CD14-positive monocyte (primary cell): Measurements from ENCODE around the gene S100B. TPM values are rescaled to one million over a fixed set of nuclear protein-coding genes. Genes with fewer than 3 reads are reported as not detected.

ENCODE experiments used
- DNase-seq, 3 donors: peaks; one replicate each; pipeline ENCODE4 v3.0.0-alpha.2; 2011 to 2022
- H2AFZ ChIP-seq: 2 replicates; pipeline ENCODE4 v1.6.0; 2012; ENCODE audit warnings: mild to moderate bottlenecking, low read depth, low read length, inconsistent platforms; ENCODE audit not compliant: insufficient read depth, poor library complexity, severe bottlenecking
- H3K27ac ChIP-seq, 2 donors: 1 replicate in 1 of 2; 2 replicates in 1 of 2; pipeline ENCODE4 v1.5.1; 2012 to 2013; ENCODE audit warnings: low read length in 2 of 2, control low read depth in 1 of 2, inconsistent platforms in 1 of 2, low read depth in 1 of 2, mild to moderate bottlenecking in 1 of 2
- H3K27me3 ChIP-seq, 2 donors: one replicate each; pipeline versions ENCODE4 v1.6.0 to v1.6.1; 2011 to 2013; ENCODE audit warnings: low read length in 2 of 2; ENCODE audit not compliant: control insufficient read depth in 2 of 2, insufficient read depth in 2 of 2
- H3K36me3 ChIP-seq, 2 donors: replicated peaks in 1 of 2; 1 replicate in 1 of 2; 2 replicates in 1 of 2; pipeline versions ENCODE4 v1.5.1 to v1.6.1; 2012 to 2013; ENCODE audit warnings: low read length in 2 of 2, control low read depth in 1 of 2, inconsistent platforms in 1 of 2, mild to moderate bottlenecking in 1 of 2; ENCODE audit not compliant: insufficient read depth in 2 of 2, control insufficient read depth in 1 of 2
- H3K4me1 ChIP-seq, 2 donors: 1 replicate in 1 of 2; 2 replicates in 1 of 2; pipeline versions ENCODE4 v1.5.1 to v1.6.1; 2012 to 2013; ENCODE audit warnings: low read length in 2 of 2, control low read depth in 1 of 2, inconsistent platforms in 1 of 2, mild to moderate bottlenecking in 1 of 2, moderate library complexity in 1 of 2; ENCODE audit not compliant: insufficient read depth in 2 of 2, control insufficient read depth in 1 of 2
- H3K4me2 ChIP-seq: replicated peaks from 2 replicates; pipeline ENCODE3; 2012; ENCODE audit warnings: low read length, moderate library complexity, mild to moderate bottlenecking; ENCODE audit not compliant: poor library complexity, severe bottlenecking; ENCODE audit errors: extremely low read depth
- H3K4me3 ChIP-seq, 3 experiments: fragments of 200-600 bp in 1 of 3; sonication (generic) in 1 of 3; replicated peaks in 1 of 3; 1 replicate in 2 of 3; 2 replicates in 1 of 3; pipeline ENCODE4 v1.5.1; 2011 to 2013; ENCODE audit warnings: low read length in 3 of 3, mild to moderate bottlenecking in 3 of 3, control low read depth in 2 of 3, low read depth in 2 of 3, inconsistent platforms in 1 of 3, moderate library complexity in 1 of 3
- H3K79me2 ChIP-seq: 2 replicates; pipeline ENCODE4 v1.6.0; 2012; ENCODE audit warnings: mild to moderate bottlenecking, control low read depth, inconsistent platforms, low read length, moderate library complexity; ENCODE audit not compliant: insufficient read depth
- H3K9ac ChIP-seq: 2 replicates; pipeline ENCODE4 v1.6.0; 2017; ENCODE audit warnings: low read length, mild to moderate bottlenecking; ENCODE audit not compliant: insufficient read depth, poor library complexity, severe bottlenecking
- H3K9me3 ChIP-seq, 2 donors: replicated peaks in 1 of 2; 1 replicate in 1 of 2; 2 replicates in 1 of 2; pipeline versions ENCODE4 v1.5.1 to v1.6.1; 2012 to 2013; ENCODE audit warnings: low read length in 2 of 2, control low read depth in 1 of 2; ENCODE audit not compliant: control insufficient read depth in 1 of 2, insufficient read depth in 1 of 2
- H4K20me1 ChIP-seq: 2 replicates; pipeline ENCODE4 v1.6.0; 2012; ENCODE audit warnings: mild to moderate bottlenecking, low read length, control low read depth, moderate library complexity; ENCODE audit not compliant: insufficient read depth
- H3K27ac Mint-ChIP-seq, 7 donors: one replicate each; pipeline ENCODE4 v1.8.0; 2020; ENCODE audit warnings: mild to moderate bottlenecking in 7 of 7, mixed read lengths in 7 of 7, moderate library complexity in 6 of 7, inconsistent platforms in 2 of 7
- H3K27me3 Mint-ChIP-seq, 3 donors: one replicate each; pipeline ENCODE4 v1.8.0; 2021 to 2022; ENCODE audit warnings: low read depth in 3 of 3, mild to moderate bottlenecking in 3 of 3, mixed read lengths in 3 of 3, moderate library complexity in 3 of 3, inconsistent platforms in 1 of 3
- H3K36me3 Mint-ChIP-seq, 2 donors: one replicate each; pipeline ENCODE4 v1.8.0; 2020; ENCODE audit warnings: mixed read lengths in 2 of 2, inconsistent platforms in 1 of 2, mild to moderate bottlenecking in 1 of 2
- H3K4me1 Mint-ChIP-seq: one replicate; pipeline ENCODE4 v1.8.0; 2020; ENCODE audit warnings: mild to moderate bottlenecking, mixed read lengths
- H3K4me3 Mint-ChIP-seq, 2 donors: one replicate each; pipeline ENCODE4 v1.8.0; 2020; ENCODE audit warnings: mild to moderate bottlenecking in 2 of 2, mixed read lengths in 2 of 2, moderate library complexity in 1 of 2
- H3K9me3 Mint-ChIP-seq, 7 donors: one replicate each; pipeline ENCODE4 v1.8.0; 2020 to 2022; ENCODE audit warnings: mixed read lengths in 7 of 7, mild to moderate bottlenecking in 6 of 7, moderate library complexity in 6 of 7, inconsistent platforms in 2 of 7
- WGBS: methylation state at CpG from one replicate; pipeline ENCODE4 v1.1.5; 2013; ENCODE audit warnings: missing lambda C conversion rate; ENCODE audit not compliant: insufficient coverage; 5-methylcytosine and 5-hydroxymethylcytosine counted together
- intact Hi-C, 2 donors: fragments of 100-400 bp; cut with micrococcal nuclease; formaldehyde crosslinking; loops; one replicate each; pipeline versions ENCODE4 v1.15.0 to v1.15.1; 2023
- polyA plus RNA-seq, 3 donors: library from polyadenylated mRNA; depleted of rRNA in 1 of 3; unstranded in 2 of 3; stranded (reverse) in 1 of 3; fragments of 300-500 nt in 2 of 3; fragments of >200 nt in 1 of 3; fragmentation: Illumina TruSeq in 2 of 3; gene quantifications; 1 replicate in 2 of 3; 2 replicates in 1 of 3; pipeline ENCODE4 v1.2.3, GENCODE V29; 2012 to 2021
- TF ChIP-seq, protein P1 (sequence below): fragments of 200-600 bp; IDR thresholded peaks from one replicate; pipeline ENCODE4 v1.8.0; 2022; ENCODE audit warnings: antibody characterized with exemption, mild to moderate bottlenecking

Gene S100B
- polyA plus RNA-seq, 3 donors, result 0.59 to 1.4 (median 0.67) TPM

DNA sequence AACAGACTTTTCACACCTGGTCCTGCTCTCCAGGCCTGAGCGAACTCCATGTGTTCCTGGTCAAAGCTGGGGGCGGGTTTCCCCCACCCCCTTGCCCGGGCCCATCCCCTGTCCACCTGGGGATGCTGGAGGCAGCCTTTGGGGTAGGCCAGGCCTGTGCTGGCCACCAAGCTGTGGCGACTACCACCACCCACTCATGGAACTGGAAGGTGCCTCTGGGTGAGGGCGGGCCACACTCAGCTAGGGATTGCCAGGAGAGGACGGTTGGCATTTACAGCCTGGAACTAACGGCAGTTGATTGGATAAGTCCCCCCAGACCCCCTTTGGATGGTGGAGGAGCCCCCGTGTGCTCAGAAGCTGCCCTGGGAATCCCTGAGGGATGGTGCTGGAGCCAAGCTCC lies 7.9 kb downstream of the S100B start:
- DNase-seq, result no peak
- Histone ChIP-seq H3K4me2 (no peak overlapping the region), H3K79me2 (no peaks in the 10 kb centered on the region), H3K27ac (no peak overlapping the region), H3K27me3 (no peaks in the 10 kb centered on the region), H3K4me3 (no peak overlapping the region), H3K9ac (no peak overlapping the region), H3K4me1 (no peaks in the 10 kb centered on the region), H3K36me3 (no peaks in the 10 kb centered on the region), H3K9me3 (peaks cover 14 to 53% of the 10 kb centered on the region in 2 donors), H2AFZ (no peak overlapping the region), H4K20me1 (no peaks in the 10 kb centered on the region)
- H3K4me1 Mint-ChIP-seq, result peaks cover 8% of the 10 kb centered on the region
- H3K9me3 Mint-ChIP-seq, result peaks cover 19 to 40% (median 32%) of the 10 kb centered on the region in 7 donors
- no peak overlapping the region for H3K4me3 Mint-ChIP-seq
- TF ChIP-seq, protein P1, sequence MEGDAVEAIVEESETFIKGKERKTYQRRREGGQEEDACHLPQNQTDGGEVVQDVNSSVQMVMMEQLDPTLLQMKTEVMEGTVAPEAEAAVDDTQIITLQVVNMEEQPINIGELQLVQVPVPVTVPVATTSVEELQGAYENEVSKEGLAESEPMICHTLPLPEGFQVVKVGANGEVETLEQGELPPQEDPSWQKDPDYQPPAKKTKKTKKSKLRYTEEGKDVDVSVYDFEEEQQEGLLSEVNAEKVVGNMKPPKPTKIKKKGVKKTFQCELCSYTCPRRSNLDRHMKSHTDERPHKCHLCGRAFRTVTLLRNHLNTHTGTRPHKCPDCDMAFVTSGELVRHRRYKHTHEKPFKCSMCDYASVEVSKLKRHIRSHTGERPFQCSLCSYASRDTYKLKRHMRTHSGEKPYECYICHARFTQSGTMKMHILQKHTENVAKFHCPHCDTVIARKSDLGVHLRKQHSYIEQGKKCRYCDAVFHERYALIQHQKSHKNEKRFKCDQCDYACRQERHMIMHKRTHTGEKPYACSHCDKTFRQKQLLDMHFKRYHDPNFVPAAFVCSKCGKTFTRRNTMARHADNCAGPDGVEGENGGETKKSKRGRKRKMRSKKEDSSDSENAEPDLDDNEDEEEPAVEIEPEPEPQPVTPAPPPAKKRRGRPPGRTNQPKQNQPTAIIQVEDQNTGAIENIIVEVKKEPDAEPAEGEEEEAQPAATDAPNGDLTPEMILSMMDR, result no peak
- H3K36me3 Mint-ChIP-seq, result peaks cover 0 to 3% of the 10 kb centered on the region in 2 donors
- intact Hi-C loops, result no loop called here
- no peak overlapping the region for H3K27ac Mint-ChIP-seq
- WGBS, result 94% methylated on average over 8 of the region's 8 CpGs
- H3K27me3 Mint-ChIP-seq, result no peaks in the 10 kb centered on the region

DNA sequence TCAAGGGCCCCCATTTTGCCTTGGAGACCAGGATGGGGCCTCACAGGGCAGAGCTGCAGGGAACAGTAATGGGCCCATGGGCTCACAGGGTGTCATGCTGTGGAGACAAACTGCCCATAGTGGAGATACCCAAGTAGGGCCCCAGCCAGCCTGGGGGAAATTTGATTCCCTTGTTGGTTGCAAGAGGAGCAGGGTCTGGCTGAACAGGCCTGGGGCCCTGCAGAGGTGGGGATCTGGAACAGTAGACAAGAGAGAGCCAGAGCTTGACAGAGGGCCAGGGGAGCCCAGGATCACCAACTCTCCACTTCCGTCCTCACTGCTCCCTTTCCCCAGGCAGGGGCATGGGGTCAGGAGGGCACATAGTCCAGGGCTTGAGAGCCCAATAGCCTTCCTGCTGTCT lies 8.7 kb downstream of the S100B start:
- Mint-ChIP-seq H3K27me3 (no peaks in the 10 kb centered on the region), H3K9me3 (peaks cover 25 to 49% (median 38%) of the 10 kb centered on the region in 7 donors), H3K27ac (no peak overlapping the region), H3K4me1 (peaks cover under 1% of the 10 kb centered on the region), H3K4me3 (no peak overlapping the region), H3K36me3 (peaks cover 0 to 3% of the 10 kb centered on the region in 2 donors)
- intact Hi-C loops, result no loop called here
- Histone ChIP-seq H3K27ac (no peak overlapping the region), H3K9me3 (peaks cover 15 to 54% of the 10 kb centered on the region in 2 donors), H3K79me2 (no peaks in the 10 kb centered on the region), H3K9ac (no peak overlapping the region), H3K4me1 (no peaks in the 10 kb centered on the region), H3K36me3 (no peaks in the 10 kb centered on the region), H2AFZ (no peak overlapping the region), H3K4me2 (no peak overlapping the region), H3K4me3 (no peak overlapping the region), H3K27me3 (no peaks in the 10 kb centered on the region), H4K20me1 (no peaks in the 10 kb centered on the region)
- TF ChIP-seq, protein P1, result no peak
- DNase-seq, result no peak
- WGBS, result no CpG with 5 or more reads among the region's 1 CpG
